T-cell (primary cell): Measurements from ENCODE around the gene HSPA4L. TPM values are rescaled to one million over a fixed set of nuclear protein-coding genes. Genes with fewer than 3 reads are reported as not detected.

Experiments used
- ATAC-seq, 4 experiments: fragments of 200-7000 bp in 3 of 4; fragments of 150-1000 bp in 1 of 4; cut with Tn5 transposase; replicated peaks in 1 of 4; 1 replicate in 3 of 4; 2 replicates in 1 of 4; pipeline ENCODE4 v1.10.0; 2021; ENCODE audit warnings: moderate library complexity in 3 of 4, mild to moderate bottlenecking in 2 of 4, moderate number of reproducible peaks in 1 of 4
- CTCF ChIA-PET, 2 donors: fragments of 300-600 bp; sonication (Branson Sonifier 250); formaldehyde crosslinking; loops; one replicate each; lab custom pipeline; 2022; ENCODE audit warnings: antibody characterized with exemption in 2 of 2; lab: Charles Lee
- POLR2A ChIA-PET, 2 donors: fragments of 300-600 bp; sonication (Branson Sonifier 250); formaldehyde crosslinking; loops; one replicate each; lab custom pipeline; 2022; ENCODE audit warnings: antibody characterized with exemption in 2 of 2; lab: Charles Lee
- DNase-seq, 35 experiments: peaks; one replicate each; pipeline versions ENCODE4 v3.0.0 to v3.0.0-alpha.2; 2013 to 2023
- H3K27ac ChIP-seq: one replicate; pipeline ENCODE4 v1.5.1; 2013; ENCODE audit warnings: low read length
- H3K27me3 ChIP-seq, 2 experiments: replicated peaks in 1 of 2; 1 replicate in 1 of 2; 2 replicates in 1 of 2; pipeline versions ENCODE4 v1.6.1 to v1.7.0; 2013; ENCODE audit warnings: low read length in 1 of 2, mixed read lengths in 1 of 2; ENCODE audit not compliant: control insufficient read depth in 2 of 2, insufficient read depth in 2 of 2; ENCODE audit errors: extremely low read depth in 1 of 2
- H3K36me3 ChIP-seq, 2 donors: 1 replicate in 1 of 2; 2 replicates in 1 of 2; pipeline versions ENCODE4 v1.6.1 to v1.7.0; 2013; ENCODE audit warnings: low read length in 1 of 2; ENCODE audit not compliant: control insufficient read depth in 2 of 2, insufficient read depth in 1 of 2; ENCODE audit errors: extremely low read depth in 1 of 2
- H3K4me1 ChIP-seq, 2 experiments: 1 replicate in 1 of 2; 2 replicates in 1 of 2; pipeline versions ENCODE4 v1.6.1 to v1.7.0; 2013; ENCODE audit warnings: low read length in 2 of 2, mixed read lengths in 1 of 2; ENCODE audit not compliant: insufficient read depth in 2 of 2, control insufficient read depth in 1 of 2; ENCODE audit errors: extremely low read depth in 1 of 2
- H3K4me3 ChIP-seq, 2 donors: 1 replicate in 1 of 2; 2 replicates in 1 of 2; pipeline versions ENCODE4 v1.5.1 to v1.7.0; 2013; ENCODE audit warnings: mild to moderate bottlenecking in 2 of 2, low read length in 1 of 2, moderate library complexity in 1 of 2; ENCODE audit not compliant: control insufficient read depth in 1 of 2; ENCODE audit errors: extremely low read depth in 1 of 2
- H3K9me3 ChIP-seq: 2 replicates; pipeline ENCODE4 v1.7.0; 2013
- H3K27ac Mint-ChIP-seq, 2 donors: one replicate each; pipeline ENCODE4 v1.8.0; 2020 to 2021; ENCODE audit warnings: mild to moderate bottlenecking in 2 of 2, mixed read lengths in 2 of 2
- H3K27me3 Mint-ChIP-seq, 2 donors: one replicate each; pipeline ENCODE4 v1.8.0; 2021 to 2022; ENCODE audit warnings: mixed read lengths in 2 of 2
- H3K36me3 Mint-ChIP-seq: one replicate; pipeline ENCODE4 v1.8.0; 2021; ENCODE audit warnings: mixed read lengths
- H3K4me1 Mint-ChIP-seq, 3 donors: one replicate each; pipeline ENCODE4 v1.8.0; 2020 to 2022; ENCODE audit warnings: mixed read lengths in 3 of 3, mild to moderate bottlenecking in 1 of 3
- H3K4me3 Mint-ChIP-seq, 3 donors: one replicate each; pipeline ENCODE4 v1.8.0; 2020 to 2022; ENCODE audit warnings: mild to moderate bottlenecking in 3 of 3, mixed read lengths in 3 of 3, moderate library complexity in 3 of 3
- H3K9me3 Mint-ChIP-seq, 3 donors: one replicate each; pipeline ENCODE4 v1.8.0; 2020 to 2022; ENCODE audit warnings: mixed read lengths in 3 of 3
- WGBS: methylation state at CpG from one replicate; pipeline ENCODE4 v1.1.5; 2013; ENCODE audit warnings: missing lambda C conversion rate; ENCODE audit not compliant: insufficient coverage; 5-methylcytosine and 5-hydroxymethylcytosine counted together
- total RNA-seq, 35 experiments: library from RNA in 6 of 35; stranded (reverse) in 6 of 35; fragments of 120-200 nt in 1 of 35; gene quantifications; one replicate each; pipeline versions ENCODE4 v1.2.1 to v1.2.4 and lab custom pipeline; 2013 to 2026

The HSPA4L gene
- total RNA-seq, 5 donors from 2014 or later (not counting 1 experiment from before 2014, with no cell fraction given): 0.09 to 0.22 (median 0.16) TPM; not detected in 2

DNA sequence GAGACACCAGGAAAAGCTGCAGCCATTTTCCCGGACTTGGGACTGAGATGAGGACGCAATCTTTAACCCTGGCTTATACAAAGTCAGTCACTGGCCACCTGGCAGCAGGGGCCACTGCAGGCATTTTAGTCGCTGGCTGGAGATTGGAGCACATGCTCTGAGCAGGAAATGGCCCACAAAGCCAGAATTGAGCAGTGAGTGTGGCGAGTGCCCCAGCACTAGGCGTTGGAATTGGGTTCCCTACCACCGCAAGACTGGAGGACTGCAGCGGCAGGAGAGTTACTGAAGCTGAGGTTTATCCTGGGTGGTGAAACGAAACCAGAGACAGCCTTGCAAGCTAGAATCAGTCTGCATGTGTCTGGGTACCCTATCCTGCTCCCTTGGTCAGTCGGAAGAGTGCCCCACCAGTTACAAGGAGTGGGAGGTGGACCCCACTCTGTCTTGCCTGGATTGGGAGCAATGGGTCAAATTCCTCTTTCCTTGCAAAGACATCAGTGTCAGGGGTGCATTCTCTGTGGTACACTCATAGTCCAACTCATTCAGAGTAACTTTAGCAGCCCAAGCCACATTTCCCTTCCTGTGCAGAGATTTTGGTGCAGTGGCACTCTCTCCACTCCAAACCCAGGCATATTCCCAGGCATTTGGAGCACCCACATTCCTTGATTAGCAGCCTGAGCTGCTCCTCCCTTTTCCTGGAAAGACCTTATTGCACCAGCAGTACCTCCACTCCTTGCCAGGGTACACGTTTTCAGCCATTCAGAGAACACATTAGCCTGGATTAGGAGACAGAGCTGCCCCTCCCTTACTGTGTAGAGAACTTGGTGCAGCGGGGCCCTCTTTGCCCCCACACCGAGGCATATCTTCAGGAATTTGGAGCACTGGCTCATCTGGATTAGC, 61.8 kb downstream of the HSPA4L start:
- H3K27me3 Mint-ChIP-seq: no peaks in the 10 kb centered on the region
- H3K27ac Mint-ChIP-seq: no peak overlapping the region
- peaks cover 56% of the 10 kb centered on the region for H3K36me3 Mint-ChIP-seq
- no peak overlapping the region for H3K4me3 ChIP-seq
- 90% methylated on average over 12 of the region's 12 CpGs for WGBS
- DNase-seq (no peak), ATAC-seq (no peak)
- no peaks in the 10 kb centered on the region for H3K27me3 ChIP-seq
- H3K4me1 Mint-ChIP-seq: peaks cover 0 to 4% (median 0%) of the 10 kb centered on the region in 3 donors
- peaks cover 7 to 30% (median 20%) of the 10 kb centered on the region in 3 donors for H3K9me3 Mint-ChIP-seq
- POLR2A ChIA-PET: no interaction called here
- no peak overlapping the region for H3K27ac ChIP-seq
- CTCF ChIA-PET: no interaction called here
- no peak overlapping the region for H3K4me3 Mint-ChIP-seq
- H3K36me3 ChIP-seq: peaks cover 0 to 3% of the 10 kb centered on the region in 2 donors
- no peaks in the 10 kb centered on the region for H3K9me3 ChIP-seq
- no peaks in the 10 kb centered on the region for H3K4me1 ChIP-seq

DNA sequence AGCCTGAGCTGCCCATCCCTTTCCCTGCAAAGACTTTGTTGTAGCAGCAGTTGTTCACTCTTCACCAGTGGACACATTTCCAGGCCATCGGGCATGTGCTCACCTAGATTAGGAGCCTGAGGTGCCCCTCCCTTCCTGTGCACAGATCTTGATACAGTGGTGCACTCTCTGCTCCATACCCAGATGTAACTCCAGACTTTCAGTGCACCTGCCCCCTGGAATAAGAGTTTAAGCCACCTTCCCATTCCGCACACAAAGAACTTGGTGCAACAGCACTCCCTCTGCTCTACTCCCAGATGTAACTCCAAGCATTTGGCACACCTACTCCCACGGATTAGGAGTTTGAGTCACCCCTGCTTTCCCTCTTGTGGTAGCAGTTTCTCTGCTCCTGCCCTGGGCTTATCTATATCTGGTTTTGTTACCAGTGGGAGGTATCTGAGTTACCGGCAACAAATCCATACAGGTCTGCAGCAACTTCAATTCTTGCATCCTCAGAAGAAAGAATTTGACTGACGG, 62.5 kb downstream of the HSPA4L start:
- ChIA-PET POLR2A (no interaction called here), CTCF (no interaction called here)
- Mint-ChIP-seq H3K4me1 (peaks cover 0 to 5% (median 0%) of the 10 kb centered on the region in 3 donors), H3K4me3 (no peak overlapping the region), H3K36me3 (peaks cover 60% of the 10 kb centered on the region), H3K27me3 (no peaks in the 10 kb centered on the region), H3K27ac (no peak overlapping the region), H3K9me3 (peaks cover 12 to 35% (median 24%) of the 10 kb centered on the region in 3 donors)
- Histone ChIP-seq H3K27me3 (no peaks in the 10 kb centered on the region), H3K9me3 (peaks cover 2% of the 10 kb centered on the region), H3K36me3 (peaks cover 0 to 3% of the 10 kb centered on the region in 2 donors), H3K4me3 (no peak overlapping the region), H3K27ac (no peak overlapping the region), H3K4me1 (no peaks in the 10 kb centered on the region)
- DNase-seq (no peak), ATAC-seq (no peak)
- WGBS: 93% methylated on average over 1 of the region's 5 CpGs

DNA sequence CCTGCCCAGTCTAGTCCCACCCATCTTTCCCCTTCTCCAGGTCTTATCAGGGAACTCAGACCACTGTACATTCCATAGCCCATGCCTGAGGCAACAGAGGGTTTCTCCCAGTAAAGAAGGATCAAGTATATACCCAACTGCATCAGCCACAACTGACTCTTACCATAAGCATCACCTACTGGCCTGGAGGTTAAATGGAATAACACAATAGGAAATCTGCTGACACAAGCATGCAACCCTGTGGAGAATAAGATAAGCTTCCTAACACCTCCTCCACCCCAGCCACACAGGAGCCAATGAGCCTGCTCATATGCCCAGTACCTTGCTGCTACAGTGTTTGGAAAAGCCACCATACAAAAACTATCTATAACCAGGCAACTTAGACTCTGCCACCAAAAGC, 63.9 kb downstream of the HSPA4L start:
- Histone ChIP-seq H3K27me3 (no peaks in the 10 kb centered on the region), H3K36me3 (peaks cover 0 to 3% of the 10 kb centered on the region in 2 donors), H3K9me3 (peaks cover 9% of the 10 kb centered on the region), H3K4me3 (no peak overlapping the region), H3K4me1 (no peaks in the 10 kb centered on the region), H3K27ac (no peak overlapping the region)
- H3K9me3 Mint-ChIP-seq: peaks cover 16 to 47% (median 35%) of the 10 kb centered on the region in 3 donors
- peaks cover 0 to 5% (median 0%) of the 10 kb centered on the region in 3 donors for H3K4me1 Mint-ChIP-seq
- no peak for DNase-seq
- H3K4me3 Mint-ChIP-seq: no peak overlapping the region
- ChIA-PET POLR2A (no interaction called here), CTCF (no interaction called here)
- no peaks in the 10 kb centered on the region for H3K27me3 Mint-ChIP-seq
- H3K27ac Mint-ChIP-seq: no peak overlapping the region
- H3K36me3 Mint-ChIP-seq: peaks cover 70% of the 10 kb centered on the region
- ATAC-seq: no peak

DNA sequence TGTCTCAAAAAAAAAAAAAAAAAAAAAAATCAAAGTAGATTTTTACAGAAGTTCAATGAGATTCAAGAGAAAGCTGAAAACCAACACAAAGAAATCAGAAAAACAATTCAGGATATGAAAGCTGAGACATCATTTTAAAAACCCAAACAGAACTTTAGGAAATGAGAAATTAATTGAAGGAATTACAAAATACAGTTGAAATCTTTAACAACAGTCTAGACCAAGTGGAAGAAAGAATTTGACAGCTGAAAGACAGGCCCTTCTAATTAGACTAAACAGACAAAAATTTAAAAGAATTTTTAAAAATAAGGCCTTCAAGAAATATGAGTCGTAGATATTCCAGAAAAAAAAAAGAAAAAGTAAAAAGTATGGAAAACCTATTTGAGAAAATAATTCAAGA, 64.6 kb downstream of the HSPA4L start:
- DNase-seq (no peak), ATAC-seq (no peak)
- Mint-ChIP-seq H3K27ac (no peak overlapping the region), H3K27me3 (no peaks in the 10 kb centered on the region), H3K36me3 (peaks cover 67% of the 10 kb centered on the region), H3K4me3 (no peak overlapping the region), H3K9me3 (peaks cover 16 to 53% (median 41%) of the 10 kb centered on the region in 3 donors), H3K4me1 (peaks cover 0 to 5% (median 0%) of the 10 kb centered on the region in 3 donors)
- CTCF ChIA-PET: no interaction called here
- POLR2A ChIA-PET: interaction anchor here in 1 of 2 donors (0.5 kb wide), 1 partner anchor 30 kb away, joined by 6 read pairs; no protein-coding TSS in a partner anchor
- no CpG with 5 or more reads among the region's 1 CpG for WGBS
- no peak overlapping the region for H3K27ac ChIP-seq
- H3K4me1 ChIP-seq: no peaks in the 10 kb centered on the region
- no peak overlapping the region for H3K4me3 ChIP-seq
- no peaks in the 10 kb centered on the region for H3K27me3 ChIP-seq
- H3K9me3 ChIP-seq: peaks cover 9% of the 10 kb centered on the region
- peaks cover 0 to 3% of the 10 kb centered on the region in 2 donors for H3K36me3 ChIP-seq

DNA sequence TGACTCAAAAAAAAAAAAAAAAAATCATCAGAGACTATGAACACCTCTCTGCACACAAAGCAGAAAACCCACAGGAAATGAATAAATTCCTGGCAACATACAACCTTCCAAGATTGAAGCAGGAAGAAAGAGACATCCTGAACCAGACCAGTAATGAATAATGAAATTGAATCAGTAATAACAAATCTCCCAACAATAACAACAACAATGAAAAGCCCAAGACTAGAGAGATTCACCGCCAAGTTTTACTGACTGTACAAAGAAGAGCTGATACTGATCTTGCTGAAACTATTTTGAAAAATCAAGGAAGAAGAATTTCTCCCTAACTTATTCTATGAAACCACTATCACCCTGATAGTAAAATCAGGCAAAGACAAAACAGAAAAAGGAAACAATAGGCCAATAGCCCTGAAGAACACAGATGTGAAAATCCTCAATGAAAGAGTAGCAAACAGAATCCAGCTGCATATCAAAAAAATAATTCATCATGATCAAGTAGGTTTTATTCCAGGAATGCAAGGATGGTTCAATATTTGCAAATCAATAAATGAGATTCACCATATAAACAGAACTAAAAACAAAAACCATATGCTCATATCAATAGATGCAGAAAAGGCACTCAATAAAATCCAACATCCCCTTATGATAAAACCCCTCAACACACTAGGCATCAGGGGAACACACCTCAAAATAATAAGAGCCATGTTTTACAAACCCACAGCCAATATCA, 67.5 kb downstream of the HSPA4L start:
- no peak for ATAC-seq
- H3K36me3 Mint-ChIP-seq: peaks cover 63% of the 10 kb centered on the region
- no CpG with 5 or more reads among the region's 1 CpG for WGBS

DNA sequence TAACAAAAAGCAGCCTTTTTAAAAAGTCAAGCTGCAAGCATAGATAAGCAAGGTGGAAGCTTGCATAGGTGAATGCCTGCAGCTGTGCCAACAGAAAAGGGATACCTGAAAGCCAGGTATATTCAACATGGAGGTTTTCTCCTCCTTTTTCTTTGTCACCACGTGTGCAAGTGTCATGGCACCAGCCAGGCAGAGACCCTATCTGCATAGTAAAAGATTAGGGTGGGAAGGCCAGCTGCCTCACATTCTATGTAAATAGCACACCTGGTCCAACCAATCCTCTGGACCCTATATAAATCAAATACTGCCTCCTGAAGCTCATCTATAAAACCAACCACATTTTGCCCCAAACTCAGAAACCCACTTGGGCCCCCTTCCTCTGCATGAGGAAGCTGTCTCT, 70.5 kb downstream of the HSPA4L start:
- Histone ChIP-seq H3K4me3 (no peak overlapping the region), H3K27me3 (no peaks in the 10 kb centered on the region), H3K9me3 (peaks cover 12% of the 10 kb centered on the region), H3K4me1 (no peaks in the 10 kb centered on the region), H3K27ac (no peak overlapping the region), H3K36me3 (no peaks in the 10 kb centered on the region)
- Mint-ChIP-seq H3K27ac (no peak overlapping the region), H3K9me3 (peaks cover 20 to 59% (median 44%) of the 10 kb centered on the region in 3 donors), H3K27me3 (no peaks in the 10 kb centered on the region), H3K4me3 (no peak overlapping the region), H3K4me1 (peaks cover 0 to 5% (median 2%) of the 10 kb centered on the region in 3 donors), H3K36me3 (peaks cover 58% of the 10 kb centered on the region)
- ATAC-seq (no peak), DNase-seq (no peak)
- ChIA-PET CTCF (no interaction called here), POLR2A (no interaction called here)
- no CpG with 5 or more reads among the region's 1 CpG for WGBS

More for the DNA sequence above, 67.5 kb downstream of the HSPA4L start:
- H3K9me3 ChIP-seq: peaks cover 12% of the 10 kb centered on the region
- H3K27ac ChIP-seq: no peak overlapping the region
- Mint-ChIP-seq H3K4me1 (peaks cover 0 to 5% (median 0%) of the 10 kb centered on the region in 3 donors), H3K27ac (no peak overlapping the region), H3K27me3 (no peaks in the 10 kb centered on the region), H3K4me3 (no peak overlapping the region), H3K9me3 (peaks cover 23 to 68% (median 52%) of the 10 kb centered on the region in 3 donors)
- ChIA-PET POLR2A (no interaction called here), CTCF (interaction anchor here in 1 of 2 donors (0.6 kb wide), 1 partner anchor 68 kb away, joined by 3 read pairs; no protein-coding TSS in a partner anchor)
- no peak for DNase-seq
- no peak overlapping the region for H3K4me3 ChIP-seq
- no peaks in the 10 kb centered on the region for H3K27me3 ChIP-seq
- no peaks in the 10 kb centered on the region for H3K36me3 ChIP-seq
- no peaks in the 10 kb centered on the region for H3K4me1 ChIP-seq
